Upper lobe of left lung (tissue), 6 donors: Measurements from ENCODE around the gene PHACTR1. TPM values are rescaled to one million over a fixed set of nuclear protein-coding genes. Genes with fewer than 3 reads are reported as not detected.
"Not testable (repeated sequence)": the region's sequence is repeated elsewhere in the genome, so short reads cannot be mapped to it uniquely, and the experiment has no call there.

Experiments
- ATAC-seq, 2 donors: fragments of 200-7000 bp; cut with Tn5 transposase; one replicate each; pipeline ENCODE4 v1.9.1; 2022; ENCODE audit warnings: mild to moderate bottlenecking in 2 of 2, moderate library complexity in 2 of 2; ENCODE audit not compliant: low FRiP score in 2 of 2
- DNase-seq, 2 donors: peaks; one replicate each; pipeline ENCODE4 v3.0.0-alpha.2; 2019 to 2020
- H3K27ac ChIP-seq, 4 donors: fragments of 200-600 bp; sonication (generic); one replicate each; pipeline ENCODE4 v1.5.1; 2016 to 2019
- H3K27me3 ChIP-seq, 4 donors: fragments of 200-600 bp; sonication (generic); one replicate each; pipeline ENCODE4 v1.5.1; 2017 to 2019
- H3K36me3 ChIP-seq, 4 donors: fragments of 200-600 bp; sonication (generic); one replicate each; pipeline ENCODE4 v1.5.1; 2016 to 2019
- H3K4me1 ChIP-seq, 4 donors: fragments of 200-600 bp; sonication (generic); one replicate each; pipeline ENCODE4 v1.5.1; 2018 to 2019
- H3K4me3 ChIP-seq, 4 donors: fragments of 200-600 bp; sonication (generic); one replicate each; pipeline ENCODE4 v1.5.1; 2017 to 2019; ENCODE audit warnings: mild to moderate bottlenecking in 2 of 4, moderate library complexity in 1 of 4
- H3K9me3 ChIP-seq, 4 donors: fragments of 200-600 bp; sonication (generic); one replicate each; pipeline ENCODE4 v1.5.1; 2018 to 2019
- CTCF ChIP-seq, 6 experiments: fragments of 450-650 bp in 4 of 6; fragments of 200-600 bp in 2 of 6; sonication (generic) in 2 of 6; IDR thresholded peaks; one replicate each; pipeline ENCODE4 v1.5.1; 2016 to 2019; ENCODE audit warnings: antibody characterized with exemption in 6 of 6
- EP300 ChIP-seq, 4 donors: sonication (generic); formaldehyde crosslinking; IDR thresholded peaks; one replicate each; pipeline ENCODE4 v1.5.1; 2017; ENCODE audit warnings: antibody characterized with exemption in 4 of 4, control low read depth in 2 of 4
- POLR2A ChIP-seq, 4 donors: fragments of 450-650 bp; IDR thresholded peaks; one replicate each; pipeline ENCODE4 v1.5.1; 2016 to 2017; ENCODE audit warnings: antibody characterized with exemption in 4 of 4, mild to moderate bottlenecking in 2 of 4
- POLR2AphosphoS5 ChIP-seq, 2 donors: sonication (generic); formaldehyde crosslinking; IDR thresholded peaks; one replicate each; pipeline ENCODE4 v1.5.1; 2017; ENCODE audit warnings: antibody characterized with exemption in 2 of 2
- WGBS, 2 donors: methylation state at CpG; one replicate each; pipeline ENCODE4 v1.1.5; 2017 to 2018; 5-methylcytosine and 5-hydroxymethylcytosine counted together
- total RNA-seq, 6 donors: library from RNA; depleted of rRNA in 4 of 6; stranded (reverse); fragments of >200 nt in 4 of 6; gene quantifications; one replicate each; pipeline versions ENCODE4 v1.1.0 to v1.2.1, GENCODE V29; 2016 to 2021
- donor health status: DM: no; HTN: no; CAD: no; lungs with moderate emphysema.
- donor health status: DM: no; HTN: yes; CAD: no; lungs with severe emphysema.

Gene PHACTR1
- total RNA-seq, 6 donors from 2014 or later: 63.2 to 121 (median 90.9) TPM

DNA sequence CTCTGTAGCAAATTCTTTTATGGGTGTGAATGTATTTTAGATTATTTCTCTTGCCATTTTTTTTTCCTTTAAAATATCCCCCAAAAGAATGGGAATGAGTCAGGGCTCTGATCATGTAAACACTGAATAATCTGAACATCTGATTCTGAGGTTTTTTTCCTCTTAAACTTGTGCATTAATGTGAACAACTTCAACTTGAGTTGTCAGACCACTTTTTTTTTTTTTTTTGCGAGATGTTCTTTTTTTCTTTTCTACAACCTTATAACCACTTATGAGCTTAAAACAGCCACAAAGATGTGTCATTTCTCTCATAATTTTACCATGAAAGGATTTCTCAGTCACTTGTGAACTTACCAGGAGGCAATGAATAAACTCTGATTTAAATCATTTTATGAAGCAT is 526.5 kb downstream of the PHACTR1 start:
- Histone ChIP-seq H3K9me3 (no peaks in the 10 kb centered on the region), H3K36me3 (peaks cover 0 to 6% (median 1%) of the 10 kb centered on the region in 4 donors), H3K4me1 (no peaks in the 10 kb centered on the region), H3K27me3 (no peaks in the 10 kb centered on the region), H3K4me3 (no peak overlapping the region), H3K27ac (no peak overlapping the region)
- ATAC-seq: no peak
- WGBS, 2 donors: 82 to 84% methylated on average over 1 of the region's 1 CpG
- no peak for DNase-seq
- TF ChIP-seq POLR2AphosphoS5 (IDR thresholded peaks at IDR 0.05) (no peak), POLR2A (IDR thresholded peaks at IDR 0.05) (no peak), EP300 (IDR thresholded peaks at IDR 0.05) (no peak), CTCF (IDR thresholded peaks at IDR 0.05) (no peak)

DNA sequence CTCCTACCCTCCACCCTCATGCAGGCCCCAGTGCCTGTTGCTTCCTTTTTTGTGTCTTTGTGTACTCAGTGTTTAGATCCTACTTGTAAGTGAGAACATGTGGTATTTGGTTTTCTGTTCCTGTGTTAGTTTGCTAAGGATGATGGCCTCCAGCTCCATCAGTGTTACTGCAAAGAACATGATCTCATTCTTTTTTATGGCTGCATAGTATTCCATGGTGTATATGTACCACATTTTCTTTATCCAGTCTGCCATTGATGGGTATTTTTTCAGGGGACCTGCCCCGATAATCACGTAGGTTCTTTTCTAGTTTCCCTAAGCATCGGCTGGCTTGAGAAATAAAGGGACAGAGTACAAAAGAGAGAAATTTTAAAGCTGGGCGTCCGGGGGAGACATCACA is 527.2 kb downstream of the PHACTR1 start:
- not testable (repeated sequence) for ATAC-seq, H3K4me1 ChIP-seq, H3K36me3 ChIP-seq, H3K9me3 ChIP-seq, DNase-seq, H3K27ac ChIP-seq, H3K27me3 ChIP-seq, H3K4me3 ChIP-seq
- WGBS, 2 donors: 98 to 99% methylated on average over 5 of the region's 5 CpGs

DNA sequence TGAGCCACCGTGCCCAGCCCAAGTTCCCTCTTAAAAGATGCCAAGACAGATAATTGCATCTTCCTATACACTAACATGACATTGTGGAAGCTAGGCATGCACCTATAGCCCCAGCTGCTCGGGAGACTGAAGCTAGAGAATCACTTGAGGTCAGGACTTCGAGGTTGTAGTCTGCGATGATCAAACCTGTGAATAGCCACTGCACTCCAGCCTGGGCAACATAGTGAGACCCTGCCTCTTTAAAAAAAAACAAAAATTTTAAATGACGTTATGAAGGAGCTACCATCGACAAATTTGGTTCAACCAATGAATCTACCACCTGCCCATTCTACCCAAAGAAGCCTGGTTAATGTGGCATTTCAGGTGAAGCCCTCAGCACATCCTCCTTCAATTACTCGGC is 531.1 kb downstream of the PHACTR1 start:
- ATAC-seq: no peak
- no peaks in the 10 kb centered on the region for H3K9me3 ChIP-seq
- peaks cover 0 to 11% (median 0%) of the 10 kb centered on the region in 4 donors for H3K36me3 ChIP-seq
- no peak overlapping the region for H3K4me3 ChIP-seq
- H3K27me3 ChIP-seq: no peaks in the 10 kb centered on the region
- no peaks in the 10 kb centered on the region for H3K4me1 ChIP-seq
- no peak overlapping the region for H3K27ac ChIP-seq
- no peak for TF ChIP-seq CTCF (IDR thresholded peaks at IDR 0.05)
- TF ChIP-seq POLR2AphosphoS5 (IDR thresholded peaks at IDR 0.05): no peak
- TF ChIP-seq POLR2A (IDR thresholded peaks at IDR 0.05): no peak
- TF ChIP-seq EP300 (IDR thresholded peaks at IDR 0.05): no peak
- WGBS, 2 donors: 89 to 92% methylated on average over 7 of the region's 7 CpGs
- DNase-seq: no peak

DNA sequence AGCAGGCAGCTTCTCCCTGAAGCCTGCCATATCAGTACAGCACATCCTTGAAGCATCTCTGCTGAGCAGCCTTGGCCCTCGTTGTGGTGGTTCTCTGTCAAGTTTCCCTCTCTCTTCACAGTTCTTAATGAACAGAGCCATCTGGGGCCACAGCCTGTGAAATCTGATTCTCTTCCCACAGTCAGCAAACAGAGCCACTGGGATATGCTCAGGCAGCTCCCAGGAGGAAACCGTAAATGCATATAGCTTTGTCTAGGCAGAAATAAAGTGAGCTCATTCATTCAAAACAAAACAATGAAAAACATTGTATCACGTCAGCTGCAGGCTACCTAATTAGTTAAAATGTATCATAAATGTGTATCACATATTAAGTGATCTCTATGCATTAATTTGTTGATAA is 531.5 kb downstream of the PHACTR1 start:
- Histone ChIP-seq H3K27ac (no peak overlapping the region), H3K4me3 (no peak overlapping the region), H3K36me3 (peaks cover 0 to 11% (median 0%) of the 10 kb centered on the region in 4 donors), H3K27me3 (no peaks in the 10 kb centered on the region), H3K9me3 (no peaks in the 10 kb centered on the region), H3K4me1 (no peaks in the 10 kb centered on the region)
- ATAC-seq (no peak), DNase-seq (no peak)
- 85 to 88% methylated on average over 3 of the region's 3 CpGs for WGBS, 2 donors
- TF ChIP-seq POLR2A (IDR thresholded peaks at IDR 0.05) (no peak), POLR2AphosphoS5 (IDR thresholded peaks at IDR 0.05) (no peak), CTCF (IDR thresholded peaks at IDR 0.05) (no peak), EP300 (IDR thresholded peaks at IDR 0.05) (no peak)

DNA sequence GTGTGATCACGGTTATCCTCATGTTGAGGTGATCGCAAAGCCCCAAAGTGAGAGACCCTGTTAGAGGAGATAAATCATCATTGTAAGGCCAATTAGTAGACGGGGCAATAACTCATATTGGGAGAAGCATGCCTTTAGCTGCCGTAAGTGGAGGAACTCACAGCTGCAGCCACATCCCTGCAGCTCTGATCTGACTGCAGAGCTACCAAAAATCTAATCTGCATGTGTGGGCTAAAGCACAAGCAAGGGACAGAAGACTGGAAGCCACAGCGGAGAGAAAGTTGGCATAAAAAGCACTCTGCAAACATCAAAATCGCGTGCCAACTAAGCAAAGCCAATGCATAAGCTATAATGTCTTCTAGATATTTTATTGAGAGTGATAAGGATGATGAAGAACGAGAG is 532.0 kb downstream of the PHACTR1 start:
- Histone ChIP-seq H3K4me1 (no peaks in the 10 kb centered on the region), H3K4me3 (no peak overlapping the region), H3K36me3 (peaks cover 0 to 11% (median 0%) of the 10 kb centered on the region in 4 donors), H3K27me3 (no peaks in the 10 kb centered on the region), H3K27ac (no peak overlapping the region), H3K9me3 (no peaks in the 10 kb centered on the region)
- TF ChIP-seq POLR2AphosphoS5 (IDR thresholded peaks at IDR 0.05): no peak
- no peak for DNase-seq
- 85 to 90% methylated on average over 8 of the region's 8 CpGs for WGBS, 2 donors
- no peak for ATAC-seq

DNA sequence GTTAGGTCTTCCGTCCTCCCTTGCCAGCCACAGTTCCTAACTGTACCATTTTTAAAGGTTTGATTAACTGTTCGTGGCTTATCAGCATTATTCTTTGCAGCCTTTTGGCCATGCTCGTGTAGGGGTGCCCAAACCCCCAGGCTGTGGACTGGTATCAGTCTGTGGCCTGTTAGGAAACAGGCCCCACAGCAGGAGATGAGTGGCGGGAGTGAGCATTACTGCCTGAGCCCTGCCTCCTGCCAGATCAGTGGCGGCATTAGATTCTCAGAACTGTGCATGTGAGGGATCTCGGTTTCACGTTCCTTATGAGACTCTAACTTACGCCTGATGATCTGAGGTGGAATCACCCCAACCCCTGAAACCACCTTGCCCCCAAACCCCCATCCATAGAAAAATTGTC is 532.4 kb downstream of the PHACTR1 start:
- DNase-seq (no peak), ATAC-seq (no peak)
- no peaks in the 10 kb centered on the region for H3K9me3 ChIP-seq
- no peak overlapping the region for H3K27ac ChIP-seq
- 91 to 92% methylated on average over 8 of the region's 8 CpGs for WGBS, 2 donors
- H3K36me3 ChIP-seq: peaks cover 0 to 11% (median 0%) of the 10 kb centered on the region in 4 donors
- no peaks in the 10 kb centered on the region for H3K27me3 ChIP-seq
- no peak overlapping the region for H3K4me3 ChIP-seq
- TF ChIP-seq EP300 (IDR thresholded peaks at IDR 0.05): no peak
- TF ChIP-seq CTCF (IDR thresholded peaks at IDR 0.05): no peak
- TF ChIP-seq POLR2A (IDR thresholded peaks at IDR 0.05): no peak
- no peak for TF ChIP-seq POLR2AphosphoS5 (IDR thresholded peaks at IDR 0.05)
- no peaks in the 10 kb centered on the region for H3K4me1 ChIP-seq
